GM18519 (cell line): Measurements from ENCODE around the gene ADCY1.
A peak's percentile ranks its signal among the peaks of the same experiment; 100 is the strongest.

ENCODE experiments used
- ATAC-seq: cut with Tn5 transposase; IDR thresholded peaks from one replicate; pipeline ENCODE4 v1.9.1; 2021; ENCODE audit warnings: mild to moderate bottlenecking, moderate library complexity; ENCODE audit not compliant: unreplicated experiment, low FRiP score

ADCY1 gene

DNA sequence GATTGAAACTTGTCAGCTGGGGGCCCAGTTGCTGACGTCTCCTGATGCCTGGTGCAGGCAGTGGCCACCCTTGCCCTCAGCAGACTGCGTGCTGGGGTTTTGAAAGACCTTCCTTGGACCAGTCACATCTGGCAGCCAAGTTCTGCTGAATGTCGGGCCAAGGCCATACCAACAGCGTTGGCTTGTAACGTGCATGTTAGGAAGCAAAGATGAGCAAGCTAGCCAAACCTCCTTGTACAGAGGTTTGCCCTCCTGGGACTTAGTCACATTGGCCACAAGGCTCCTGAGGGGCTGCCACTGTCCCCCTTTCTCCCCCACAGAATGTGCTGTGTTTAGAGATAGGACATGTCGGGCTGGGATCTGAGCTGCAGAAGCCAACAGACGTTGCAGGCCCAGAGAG lies 49.0 kb downstream of the ADCY1 start:
- no peak for ATAC-seq

DNA sequence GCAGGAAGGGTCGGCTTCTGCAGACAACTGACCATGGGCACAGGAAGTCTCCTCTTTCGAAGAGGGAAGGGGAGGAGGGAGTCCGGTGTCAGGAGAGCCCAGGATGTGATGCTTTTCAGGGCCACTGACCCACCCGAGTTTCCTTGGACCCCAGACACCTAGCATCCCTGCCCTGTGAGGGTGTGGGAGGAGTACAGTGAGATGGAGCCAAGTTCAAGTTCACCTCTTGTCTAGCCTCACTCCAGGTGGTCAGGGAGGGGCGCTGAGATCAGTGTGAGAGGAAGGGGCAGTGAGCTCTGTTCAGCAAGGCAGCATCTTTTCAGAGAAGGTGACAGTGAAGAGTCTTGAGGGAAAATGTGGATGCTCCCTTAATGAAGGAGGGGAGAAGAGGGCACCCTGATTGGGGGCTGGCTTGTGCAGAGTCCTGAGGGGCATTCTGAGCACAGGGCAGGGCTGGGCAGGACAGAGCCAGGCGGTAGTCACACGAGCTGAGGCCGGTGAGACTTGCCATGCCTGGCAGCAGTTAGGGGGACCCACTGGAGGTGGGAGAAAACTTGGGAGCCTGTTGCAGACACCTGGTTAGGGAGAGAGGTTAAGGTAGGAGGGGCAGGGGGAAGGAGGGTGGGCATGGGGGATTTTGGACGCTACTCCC lies 49.7 kb downstream of the ADCY1 start:
- no peak for ATAC-seq

DNA sequence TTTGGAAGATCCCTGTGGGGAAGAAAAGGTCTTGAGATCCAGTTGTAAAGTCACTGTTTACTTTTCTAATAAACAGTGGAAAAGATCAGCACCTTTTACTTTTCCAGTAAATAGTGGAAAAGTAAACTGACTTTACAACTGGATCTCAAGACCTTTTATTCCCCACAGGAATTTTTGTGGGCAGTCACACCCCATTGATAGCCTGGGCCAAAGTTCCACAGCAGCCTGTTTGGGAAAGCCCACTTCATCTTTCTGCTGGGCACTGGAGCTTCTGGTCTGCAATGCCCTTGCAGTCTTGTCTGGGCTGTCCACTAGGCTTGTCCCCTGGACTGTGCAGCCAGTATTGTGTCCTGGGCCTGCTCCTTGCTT lies 50.2 kb downstream of the ADCY1 start:
- no peak for ATAC-seq

DNA sequence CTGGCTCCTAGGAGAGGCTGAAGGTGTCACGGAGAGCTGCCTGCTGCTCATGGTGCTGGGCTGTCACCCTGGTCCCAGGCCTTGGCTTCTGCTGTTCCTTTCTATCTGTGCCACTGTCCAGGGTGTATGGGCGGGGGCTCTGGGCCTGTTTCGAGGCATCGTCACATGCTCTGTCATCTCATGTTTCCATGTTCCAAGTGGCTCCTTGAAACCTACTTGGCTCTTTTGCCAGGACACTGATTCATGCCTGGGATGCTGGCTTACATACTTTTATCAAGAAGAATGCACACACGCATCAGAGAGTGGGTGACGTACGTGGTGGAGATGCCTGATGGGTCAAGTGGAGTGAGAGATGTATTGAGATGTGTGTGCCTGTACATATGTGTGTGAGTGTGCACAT lies 50.9 kb downstream of the ADCY1 start:
- ATAC-seq, result no peak

DNA sequence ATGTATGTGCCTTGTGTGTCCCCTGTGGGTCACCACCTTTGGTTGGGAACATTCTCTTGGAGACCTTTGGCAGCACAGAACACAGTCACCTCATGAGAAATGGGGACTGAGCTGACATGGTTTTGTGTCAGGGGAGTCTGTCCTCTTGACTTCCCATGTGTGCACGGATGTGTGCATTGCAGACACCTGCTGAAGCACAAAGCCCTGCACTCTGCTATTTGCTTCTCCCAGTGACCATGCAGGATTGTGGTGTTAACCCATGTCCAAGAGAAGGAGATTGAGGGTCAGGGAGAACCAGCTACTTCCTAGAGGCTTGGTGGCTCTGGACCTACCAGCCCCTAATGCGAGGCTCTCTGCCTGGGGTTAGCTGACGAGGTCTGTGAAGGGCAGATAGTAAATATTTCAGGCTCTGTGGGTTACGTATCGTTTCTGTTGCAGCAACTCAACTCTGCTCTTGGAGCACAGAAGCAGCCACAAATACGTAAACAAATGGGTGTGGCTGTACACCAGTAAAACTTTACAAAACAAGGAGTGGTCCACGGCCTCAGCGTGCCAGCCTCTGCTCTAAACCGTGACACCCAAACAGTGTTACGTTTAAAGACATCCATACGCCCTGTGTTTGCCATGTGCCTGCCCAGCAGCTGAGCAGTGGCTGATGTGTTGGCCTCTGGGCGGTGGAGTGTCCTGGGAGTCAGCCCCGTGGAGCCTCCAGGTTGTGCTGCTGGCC lies 51.7 kb downstream of the ADCY1 start:
- no peak for ATAC-seq

DNA sequence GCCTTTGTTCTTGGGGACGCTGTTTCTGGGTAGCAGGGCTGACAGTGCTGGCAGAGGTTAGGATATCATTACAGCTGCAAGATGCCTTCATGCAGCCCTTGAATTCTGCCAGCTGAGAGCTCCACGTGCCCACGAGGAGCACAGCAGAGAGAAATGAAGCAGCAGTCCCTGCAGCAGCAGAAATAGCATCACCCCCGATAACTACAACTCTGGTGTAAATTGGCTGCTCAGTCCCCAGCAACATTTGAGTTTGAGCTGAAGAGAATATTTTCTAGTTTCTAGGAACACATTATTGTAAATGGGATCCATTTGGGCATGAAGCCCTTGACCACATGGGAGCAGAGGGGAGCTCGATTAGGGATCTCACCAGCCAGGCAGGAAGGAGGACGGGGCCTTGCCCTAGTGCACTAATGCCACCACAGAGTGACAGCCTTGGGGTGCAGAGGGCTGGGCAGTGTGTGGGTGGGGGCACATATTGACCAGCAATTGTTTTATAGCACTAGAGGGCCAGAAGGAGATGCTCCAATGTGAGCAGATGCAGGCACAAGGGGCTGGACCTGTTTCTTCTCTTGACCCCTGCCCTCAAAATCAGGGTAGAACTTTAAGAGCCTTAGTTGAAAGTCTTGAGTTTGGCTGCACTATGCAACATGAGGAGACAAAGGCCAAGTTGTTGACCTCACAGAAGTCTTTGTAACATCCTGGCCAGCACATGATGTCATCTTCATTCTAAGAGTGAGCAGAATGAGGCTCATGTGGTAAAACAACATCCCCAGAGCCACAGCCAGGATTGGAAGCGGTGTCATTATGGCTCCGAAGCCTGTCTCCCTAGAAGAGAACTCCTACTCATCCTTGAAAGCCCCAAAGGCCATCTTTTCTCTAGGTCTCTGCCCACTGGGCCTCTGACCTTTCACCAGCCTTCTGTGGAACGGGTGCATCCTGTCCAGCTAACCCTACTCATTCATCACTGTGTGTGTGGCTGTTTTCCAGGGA lies 52.6 kb downstream of the ADCY1 start:
- no peak for ATAC-seq

DNA sequence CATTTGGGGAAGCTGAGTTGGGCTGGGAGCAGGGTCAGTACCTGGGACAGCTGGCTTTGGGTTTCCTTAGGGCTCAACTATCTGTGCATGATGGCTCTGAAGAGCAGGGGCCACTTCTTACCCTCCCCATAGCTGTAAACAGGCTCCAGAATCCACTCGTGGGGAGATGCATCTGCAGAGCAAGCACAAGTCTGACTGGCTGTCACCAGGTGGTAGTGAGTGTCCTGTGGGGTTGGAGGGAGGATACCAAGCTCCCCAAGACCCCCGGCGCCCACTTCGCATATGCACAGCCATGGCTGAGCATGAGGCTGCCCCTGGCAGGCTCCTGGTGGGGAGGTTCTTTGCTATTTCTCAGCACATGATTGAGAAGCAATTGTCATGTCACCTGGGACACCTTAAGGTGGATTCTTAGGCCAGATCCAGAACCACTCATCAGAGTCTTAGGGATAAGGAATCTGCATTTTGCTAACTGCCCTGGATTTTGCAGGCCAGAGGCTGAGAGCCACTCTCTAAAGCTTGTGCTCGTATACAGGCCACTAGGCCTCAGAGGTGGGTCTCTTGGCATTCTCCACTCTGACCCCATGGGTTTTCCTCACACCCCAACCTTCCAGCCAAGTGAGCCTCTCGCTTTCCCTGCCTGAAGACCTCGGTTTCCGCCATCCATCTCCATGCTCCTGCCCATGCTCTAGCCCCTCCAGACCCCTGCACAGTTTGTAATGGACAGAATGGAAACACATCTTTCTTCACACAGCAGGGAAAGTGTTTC lies 53.7 kb downstream of the ADCY1 start:
- no peak for ATAC-seq

DNA sequence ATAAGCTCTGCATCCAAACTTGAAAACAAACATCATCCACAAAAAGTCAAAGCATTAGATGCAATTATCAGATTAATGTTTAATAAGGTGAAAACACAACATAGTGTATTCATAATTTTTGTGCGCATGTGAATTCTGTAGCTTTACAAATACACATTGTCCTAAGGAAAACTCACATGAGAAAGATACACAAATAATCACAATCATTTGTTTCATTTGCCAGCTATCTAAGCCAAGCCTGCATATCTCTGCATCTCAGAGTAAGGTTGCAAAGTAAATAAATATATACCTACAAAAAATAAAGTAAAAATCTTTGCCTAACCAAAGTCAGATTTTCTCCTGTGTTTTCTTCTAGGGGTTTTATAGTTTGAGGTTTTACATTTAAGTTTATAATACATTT lies 57.4 kb downstream of the ADCY1 start:
- no peak for ATAC-seq

DNA sequence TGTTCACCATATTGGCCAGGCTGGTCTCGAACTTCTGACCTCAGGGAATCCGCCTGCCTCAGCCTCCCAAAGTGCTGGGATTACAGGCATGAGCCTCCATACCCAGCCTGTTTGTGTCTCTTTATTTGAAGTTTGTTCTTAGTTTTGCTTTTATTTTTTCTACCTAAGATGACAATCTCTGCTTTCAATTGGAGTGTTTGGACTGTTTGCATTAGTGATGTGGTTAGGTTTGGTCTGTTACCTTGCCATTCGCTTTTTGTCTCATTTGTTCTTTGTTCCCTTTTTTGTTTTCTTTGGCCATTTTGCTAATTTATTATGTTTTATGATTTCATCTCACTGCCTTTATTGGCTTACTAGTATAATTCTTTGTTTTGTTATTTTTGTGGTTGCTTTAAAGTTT lies 62.6 kb downstream of the ADCY1 start:
- no peak for ATAC-seq

DNA sequence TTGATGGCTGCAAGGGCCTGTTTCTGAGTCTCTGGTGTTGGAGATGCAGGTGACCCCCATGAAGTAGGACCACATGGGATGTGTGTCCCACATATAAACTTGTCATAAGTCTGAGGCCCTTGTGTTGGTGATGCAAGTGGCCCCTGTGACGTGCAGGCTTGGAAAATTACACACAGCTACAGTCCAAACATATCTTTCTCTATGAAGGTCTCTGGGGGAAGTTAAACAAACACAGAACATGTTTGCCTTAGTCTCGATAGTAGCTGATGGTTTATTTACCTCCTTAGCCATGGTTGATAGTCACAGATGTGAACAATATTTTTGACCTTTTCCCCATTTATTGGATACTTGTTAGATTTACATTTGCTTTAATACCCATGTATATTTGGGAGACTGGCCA lies 64.7 kb downstream of the ADCY1 start:
- no peak for ATAC-seq

DNA sequence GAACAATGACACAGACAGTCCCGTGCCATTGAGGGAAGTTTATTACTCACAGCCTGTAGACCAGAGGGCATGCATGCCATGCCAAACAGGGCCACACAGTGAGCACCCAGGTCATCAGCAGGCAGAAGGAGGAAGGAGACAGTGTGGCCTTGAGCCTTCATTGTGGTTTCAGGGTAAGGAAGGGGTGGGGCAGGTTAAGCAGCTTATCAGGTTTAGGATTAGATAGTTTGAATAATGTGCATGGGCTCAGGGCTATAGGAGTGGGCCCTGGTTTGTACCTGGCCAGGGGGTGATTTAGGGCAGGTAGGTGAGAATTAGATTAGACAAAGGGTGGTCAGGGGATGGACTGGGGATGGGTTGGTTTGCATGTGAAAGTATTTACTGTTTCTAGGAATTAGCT lies 67.9 kb downstream of the ADCY1 start:
- ATAC-seq, result no peak

DNA sequence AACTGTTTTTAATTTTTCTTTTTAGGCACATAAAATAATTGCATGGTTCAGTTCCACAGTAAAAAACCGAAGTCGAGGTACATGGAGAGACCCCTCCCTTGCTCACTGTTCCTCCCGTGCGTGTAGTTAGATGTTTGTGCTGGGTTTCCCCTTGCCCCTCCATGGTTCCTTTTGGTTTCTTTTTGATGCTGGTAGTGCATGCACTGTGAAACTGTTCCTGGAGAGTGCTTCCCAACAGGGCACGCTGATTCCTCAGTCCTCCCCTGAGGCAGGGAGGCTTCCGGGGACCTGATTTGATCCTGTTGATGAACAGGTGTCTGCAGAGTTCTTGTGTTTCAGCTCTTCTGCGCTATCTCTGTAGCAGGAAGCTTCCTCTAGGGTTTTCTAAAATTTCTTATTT lies 69.5 kb downstream of the ADCY1 start:
- peak; percentile 51 for ATAC-seq

DNA sequence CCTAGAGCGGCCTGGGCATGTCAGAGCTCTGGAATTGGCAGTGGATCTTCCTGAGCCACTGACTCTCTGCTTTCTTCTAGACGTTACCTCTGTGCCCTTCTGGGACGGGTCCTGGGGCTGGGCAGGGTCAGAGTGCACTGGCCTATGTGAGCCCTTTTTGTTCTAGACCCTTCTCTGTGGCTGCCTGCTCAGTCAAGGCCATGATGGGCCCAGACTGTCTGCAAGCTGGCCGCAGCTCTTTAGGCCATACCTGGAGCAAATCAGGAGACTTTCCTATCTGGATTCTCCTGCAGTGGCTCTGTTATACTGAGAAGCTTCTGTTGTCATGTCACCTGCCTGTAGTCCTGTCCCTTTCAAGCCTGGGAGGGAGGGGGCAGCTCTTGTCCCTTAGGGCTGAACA lies 70.1 kb downstream of the ADCY1 start:
- no peak for ATAC-seq

DNA sequence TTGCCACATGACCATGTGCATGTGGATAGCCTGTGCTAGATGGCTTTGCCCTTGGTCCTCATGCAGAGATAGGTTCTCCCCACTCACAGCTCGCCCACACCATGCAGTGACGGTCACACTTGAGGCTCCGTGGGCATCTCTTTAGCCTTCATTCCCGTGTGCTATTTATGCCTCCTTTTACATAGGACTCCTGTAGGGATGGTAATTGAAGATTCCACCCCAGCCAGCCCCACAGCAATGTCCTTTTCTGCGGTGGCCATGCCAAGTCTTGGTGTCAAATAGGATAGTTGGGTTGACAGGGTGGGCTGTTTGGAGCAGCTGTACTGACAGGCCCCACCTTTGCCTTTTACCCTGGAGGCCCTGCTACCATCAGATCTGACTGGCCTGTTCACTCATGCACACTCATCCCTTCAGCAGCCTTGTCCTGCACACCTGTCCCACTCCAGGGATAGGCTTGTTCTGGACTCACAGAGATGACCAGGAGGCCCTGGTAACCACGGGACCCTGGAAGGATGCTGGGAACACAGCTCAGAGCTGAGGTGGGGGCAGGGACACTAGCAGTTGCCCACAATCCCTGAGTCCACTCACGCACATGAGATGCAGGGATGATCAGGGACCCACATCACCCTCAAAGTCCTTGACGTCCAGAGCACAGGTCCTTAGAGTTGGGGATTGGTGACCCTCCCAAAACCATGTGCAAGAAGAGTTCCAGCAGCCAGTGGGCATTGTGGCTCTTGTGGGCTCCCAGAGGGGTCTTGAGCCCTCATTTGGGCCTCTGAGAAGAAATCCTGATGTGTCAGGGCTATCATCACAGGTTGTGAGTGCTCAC lies 71.2 kb downstream of the ADCY1 start:
- no peak for ATAC-seq

DNA sequence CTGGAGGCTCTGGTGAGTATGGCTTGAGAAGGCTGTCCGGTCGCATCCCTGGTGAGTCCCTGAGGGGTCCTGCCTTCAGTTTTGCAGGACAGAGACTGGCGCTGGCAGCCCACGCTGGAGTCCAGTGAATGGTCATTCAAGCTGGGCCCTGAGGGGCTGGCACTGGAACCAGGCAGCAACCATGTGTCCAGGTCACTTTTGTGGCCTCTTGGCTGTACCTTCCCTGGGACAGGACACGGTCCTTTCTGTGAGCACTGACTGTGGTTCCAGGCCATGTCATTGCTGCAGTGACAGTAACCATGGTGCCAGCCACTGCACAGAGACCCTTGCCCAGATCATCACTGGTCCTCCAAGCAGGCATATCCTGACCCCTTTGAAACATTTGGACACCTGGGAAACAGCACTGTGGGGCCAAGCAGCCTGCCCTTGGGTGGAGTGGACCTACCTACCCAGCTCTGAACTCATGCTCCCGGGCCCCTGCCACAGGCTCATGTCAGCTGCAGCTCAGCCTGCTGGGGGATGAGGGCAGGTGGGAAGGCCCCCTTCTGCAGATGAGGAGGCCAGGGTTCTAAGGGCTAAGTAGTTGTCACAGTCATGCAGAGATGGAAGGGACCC lies 72.1 kb downstream of the ADCY1 start:
- no peak for ATAC-seq

DNA sequence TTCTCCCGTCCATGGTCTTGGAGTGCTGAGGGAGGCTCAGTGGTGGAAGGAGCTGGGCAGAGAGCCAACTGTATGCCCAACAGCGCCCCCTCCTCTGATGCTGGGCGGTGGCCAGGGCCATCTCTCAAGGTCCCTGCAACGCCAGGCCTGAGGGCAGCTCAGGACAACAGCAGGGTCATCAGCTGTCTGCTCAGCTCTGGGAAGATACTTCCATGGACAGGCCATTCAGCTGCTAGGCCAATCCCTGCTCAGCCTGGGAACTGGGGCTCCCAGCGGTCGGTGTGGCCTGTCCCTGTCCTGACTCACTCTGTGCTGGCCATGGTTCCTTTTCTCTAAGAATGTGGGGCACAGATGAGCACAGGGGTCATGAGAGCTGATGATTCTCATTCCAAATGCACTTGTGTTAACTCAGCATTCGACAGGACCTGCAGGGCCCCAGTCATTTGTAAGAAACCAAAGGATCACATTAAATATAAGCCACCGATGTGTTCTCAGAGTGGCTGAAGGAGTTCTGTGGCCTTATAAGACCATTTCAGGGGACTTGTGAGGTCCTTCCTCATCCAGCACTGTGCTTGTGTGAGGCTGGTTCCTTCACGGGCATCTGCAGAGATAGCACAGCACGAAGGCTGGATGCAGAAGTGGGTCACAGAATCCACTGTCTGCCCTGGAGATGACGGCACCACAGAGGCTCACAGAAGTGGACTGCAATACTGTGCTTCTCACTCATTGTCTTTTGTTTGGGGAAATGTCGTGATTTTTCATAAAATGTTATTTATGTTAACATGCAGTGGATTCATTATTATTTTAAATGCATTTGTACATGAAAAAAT lies 73.0 kb downstream of the ADCY1 start:
- no peak for ATAC-seq

DNA sequence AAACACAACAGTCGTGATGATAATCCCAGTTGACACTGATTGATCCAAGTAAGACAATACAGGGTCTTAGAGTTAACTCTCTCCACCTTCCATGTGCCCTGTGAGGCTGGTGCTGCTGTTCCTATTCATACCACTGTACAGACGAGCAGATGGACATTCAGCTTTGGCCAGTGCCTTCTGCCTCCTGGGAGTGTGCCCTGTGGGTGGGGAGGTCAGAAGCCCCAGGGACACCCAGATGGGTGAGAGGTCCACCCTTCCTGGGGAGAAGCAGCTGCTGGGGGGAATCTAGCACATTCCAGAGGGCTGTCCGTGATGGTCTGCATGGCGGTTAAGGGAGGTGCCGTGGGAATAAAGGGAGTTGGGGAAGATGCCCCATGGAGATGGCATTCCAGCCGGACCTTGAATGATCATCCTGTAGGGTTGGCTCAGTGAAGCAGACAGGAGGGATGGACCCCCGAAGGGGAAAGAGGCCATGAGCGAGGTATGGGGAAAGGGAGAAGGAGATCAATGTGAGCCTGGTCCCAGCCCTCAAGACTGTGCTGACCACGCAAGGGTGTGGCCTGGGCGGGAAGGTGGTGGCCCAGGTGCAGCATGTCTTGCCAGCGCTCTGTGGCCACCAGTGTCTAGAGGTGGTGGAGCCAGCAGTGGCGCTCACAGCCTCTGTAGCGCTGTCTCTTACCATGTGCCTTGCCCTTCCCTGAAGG lies 74.0 kb downstream of the ADCY1 start:
- no peak for ATAC-seq

DNA sequence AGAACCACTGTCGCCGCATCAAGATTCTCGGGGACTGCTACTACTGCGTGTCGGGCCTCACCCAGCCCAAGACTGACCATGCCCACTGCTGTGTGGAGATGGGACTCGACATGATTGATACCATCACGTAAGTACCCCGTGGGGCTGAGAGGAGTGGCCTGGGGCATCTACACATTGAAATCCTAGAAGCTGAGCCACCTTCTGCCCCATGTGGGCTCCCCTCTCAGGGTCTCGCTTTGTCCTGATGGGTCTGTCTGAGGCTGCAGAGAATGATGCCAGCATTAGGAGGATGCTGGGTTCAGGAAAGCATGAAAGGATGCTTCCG lies 74.5 kb downstream of the ADCY1 start:
- ATAC-seq, result no peak
